H9 (cell line): Measurements from ENCODE around the gene MYO1E. TPM values are rescaled to one million over a fixed set of nuclear protein-coding genes. Genes with fewer than 3 reads are reported as not detected.

Source experiments
- DNase-seq: peaks from one replicate; pipeline ENCODE4 v3.0.0-alpha.2; 2017
- H2AFZ ChIP-seq: one replicate; pipeline ENCODE4 v1.6.1; 2013; ENCODE audit warnings: mild to moderate bottlenecking, low read length, control low read depth, moderate library complexity
- H2AK5ac ChIP-seq: 2 replicates; pipeline ENCODE4 v1.6.1; 2013; ENCODE audit warnings: low read length, control low read depth, mixed read lengths; ENCODE audit not compliant: insufficient read length
- H2BK120ac ChIP-seq: one replicate; pipeline ENCODE4 v1.6.1; 2013; ENCODE audit warnings: low read depth, mild to moderate bottlenecking, low read length, control low read depth, inconsistent platforms; ENCODE audit not compliant: poor library complexity, severe bottlenecking
- H2BK12ac ChIP-seq: 2 replicates; pipeline ENCODE4 v1.6.1; 2013; ENCODE audit warnings: low read length, control low read depth, mixed read lengths, low read depth; ENCODE audit not compliant: insufficient read length
- H2BK15ac ChIP-seq: 2 replicates; pipeline ENCODE4 v1.6.1; 2013; ENCODE audit warnings: low read depth, low read length, control low read depth
- H2BK20ac ChIP-seq: one replicate; pipeline ENCODE4 v1.6.1; 2013; ENCODE audit warnings: low read depth, mild to moderate bottlenecking, low read length, control low read depth, inconsistent platforms; ENCODE audit not compliant: poor library complexity, severe bottlenecking
- H2BK5ac ChIP-seq: 2 replicates; pipeline ENCODE4 v1.6.1; 2013; ENCODE audit warnings: low read length, control low read depth, mixed read lengths; ENCODE audit not compliant: insufficient read length
- H3K14ac ChIP-seq: 2 replicates; pipeline ENCODE4 v1.6.1; 2013; ENCODE audit warnings: low read length, control low read depth; ENCODE audit not compliant: insufficient read depth
- H3K18ac ChIP-seq: 2 replicates; pipeline ENCODE4 v1.6.1; 2013; ENCODE audit warnings: low read depth, mild to moderate bottlenecking, mixed read lengths, low read length, control low read depth; ENCODE audit not compliant: insufficient read length
- H3K23ac ChIP-seq: 2 replicates; pipeline ENCODE4 v1.6.1; 2013; ENCODE audit warnings: low read length, control low read depth, mixed read lengths, low read depth; ENCODE audit not compliant: insufficient read length
- H3K23me2 ChIP-seq: 2 replicates; pipeline ENCODE4 v1.6.1; 2013; ENCODE audit warnings: low read depth, mild to moderate bottlenecking, mixed read lengths, low read length, control low read depth; ENCODE audit not compliant: insufficient read length, poor library complexity, severe bottlenecking
- H3K27ac ChIP-seq: 2 replicates; pipeline ENCODE4 v1.5.1; 2013; ENCODE audit warnings: low read length, control low read depth, mixed read lengths, low read depth; ENCODE audit not compliant: insufficient read length
- H3K27me3 ChIP-seq: 2 replicates; pipeline ENCODE4 v1.6.1; 2013; ENCODE audit warnings: low read length, control low read depth, inconsistent platforms; ENCODE audit not compliant: insufficient read depth
- H3K4ac ChIP-seq: 2 replicates; pipeline ENCODE4 v1.6.1; 2013; ENCODE audit warnings: low read depth, mild to moderate bottlenecking, control low read depth, inconsistent platforms, low read length, moderate library complexity
- H3K4me1 ChIP-seq: 2 replicates; pipeline ENCODE4 v1.6.1; 2013; ENCODE audit warnings: low read length, control low read depth, inconsistent platforms; ENCODE audit not compliant: insufficient read depth
- H3K4me2 ChIP-seq: 2 replicates; pipeline ENCODE4 v1.6.1; 2013; ENCODE audit warnings: low read length, control low read depth, mixed read lengths; ENCODE audit not compliant: insufficient read length, insufficient read depth
- H3K56ac ChIP-seq: 2 replicates; pipeline ENCODE4 v1.6.1; 2013; ENCODE audit warnings: low read depth, mild to moderate bottlenecking, mixed read lengths, low read length, control low read depth; ENCODE audit not compliant: insufficient read length
- H3K79me1 ChIP-seq: 2 replicates; pipeline ENCODE4 v1.6.1; 2013; ENCODE audit warnings: low read depth, mild to moderate bottlenecking, moderate library complexity, low read length, control low read depth, inconsistent platforms; ENCODE audit not compliant: insufficient read depth, poor library complexity, severe bottlenecking
- H3K79me2 ChIP-seq: 2 replicates; pipeline ENCODE4 v1.6.1; 2013; ENCODE audit warnings: low read length, control low read depth, inconsistent platforms; ENCODE audit not compliant: insufficient read depth
- H3K9ac ChIP-seq: 2 replicates; pipeline ENCODE4 v1.6.1; 2013; ENCODE audit warnings: low read length, control low read depth, mixed read lengths; ENCODE audit not compliant: insufficient read length; ENCODE audit errors: extremely low read depth
- H3K9me3 ChIP-seq: one replicate; pipeline ENCODE4 v1.6.1; 2013; ENCODE audit warnings: low read depth, low read length, inconsistent platforms; ENCODE audit not compliant: control insufficient read depth
- H3T11ph ChIP-seq: one replicate; pipeline ENCODE4 v1.6.1; 2013; ENCODE audit warnings: mild to moderate bottlenecking, low read length, control low read depth, inconsistent platforms
- H4K20me1 ChIP-seq: one replicate; pipeline ENCODE4 v1.6.1; 2013; ENCODE audit not compliant: control insufficient read depth, insufficient read length, insufficient read depth
- H4K5ac ChIP-seq: 2 replicates; pipeline ENCODE4 v1.6.1; 2013; ENCODE audit warnings: low read depth, mild to moderate bottlenecking, mixed read lengths, low read length, control low read depth; ENCODE audit not compliant: insufficient read length
- H4K8ac ChIP-seq: replicated peaks from 2 replicates; pipeline ENCODE4 v1.6.1; 2013; ENCODE audit warnings: low read length, control low read depth, mixed read lengths, low read depth; ENCODE audit not compliant: insufficient read length
- H4K91ac ChIP-seq: 2 replicates; pipeline ENCODE4 v1.6.1; 2013; ENCODE audit warnings: low read depth, mild to moderate bottlenecking, moderate library complexity, mixed read lengths, low read length, control low read depth; ENCODE audit not compliant: insufficient read length
- H3K27ac Mint-ChIP-seq, 3 experiments: 2 replicates in 2 of 3; 3 replicates in 1 of 3; pipeline ENCODE4 v1.8.0; 2020 to 2021; ENCODE audit warnings: mixed read lengths in 3 of 3, mild to moderate bottlenecking in 1 of 3, moderate library complexity in 1 of 3
- H3K27me3 Mint-ChIP-seq: 2 replicates; pipeline ENCODE4 v1.8.0; 2021; ENCODE audit warnings: low read depth, mild to moderate bottlenecking, moderate library complexity, mixed read lengths
- H3K36me3 Mint-ChIP-seq, 3 experiments: 2 replicates in 2 of 3; 3 replicates in 1 of 3; pipeline ENCODE4 v1.8.0; 2020 to 2021; ENCODE audit warnings: low read depth in 3 of 3, mixed read lengths in 3 of 3; ENCODE audit not compliant: insufficient read depth in 1 of 3
- H3K4me1 Mint-ChIP-seq, 2 experiments: 2 replicates each; pipeline ENCODE4 v1.8.0; 2020; ENCODE audit warnings: mixed read lengths in 2 of 2
- H3K4me3 Mint-ChIP-seq, 2 experiments: 2 replicates in 1 of 2; 3 replicates in 1 of 2; pipeline ENCODE4 v1.8.0; 2020 to 2021; ENCODE audit warnings: mild to moderate bottlenecking in 2 of 2, mixed read lengths in 2 of 2, moderate library complexity in 1 of 2
- H3K9me3 Mint-ChIP-seq, 2 experiments: 2 replicates in 1 of 2; 3 replicates in 1 of 2; pipeline ENCODE4 v1.8.0; 2020; ENCODE audit warnings: mild to moderate bottlenecking in 2 of 2, mixed read lengths in 2 of 2, moderate library complexity in 1 of 2
- CTCF ChIP-seq: fragments of 200-600 bp; sonication (generic); conservative IDR thresholded peaks from 3 replicates; pipeline ENCODE4 v1.8.0; 2021; ENCODE audit warnings: antibody characterized with exemption, mild to moderate bottlenecking
- WGBS: extraction: QIAGEN DNeasy Blood & Tissue Kit; methylation state at CpG from one replicate; pipeline ENCODE4 v1.1.7; 2013; ENCODE audit warnings: missing lambda C conversion rate, low lambda C conversion rate, mixed read lengths; ENCODE audit not compliant: insufficient read length; ENCODE audit errors: extremely low coverage; 5-methylcytosine and 5-hydroxymethylcytosine counted together
- long read RNA-seq: library from polyadenylated mRNA; unstranded; transcript quantifications from one replicate; pipeline ENCODE4 v2.0.0, GENCODE V29; 2020
- total RNA-seq: library from RNA; stranded (reverse); gene quantifications from 2 replicates; pipeline ENCODE4 v1.2.1, GENCODE V29; 2021

MYO1E gene
- 235 and 249 TPM in 2 replicates for total RNA-seq
- long read RNA-seq, full-length matches to known transcripts, result 98 of 201 reads
- long read RNA-seq, partial matches to known transcripts, result 86 of 201 reads
- long read RNA-seq, other reads (novel, unspliced or antisense), result 17 of 201 reads

- H3K27ac Mint-ChIP-seq, result peak within 1 kb of the TSS; percentile 96 to 98 (median 98)
- H3K36me3 Mint-ChIP-seq, result peaks cover 2 to 17% (median 9%) of the 10 kb centered on the region in 3 experiments; a peak in 6 of 7 replicates
- H3K9me3 Mint-ChIP-seq, result peaks cover 2 to 3% of the 10 kb centered on the region in 2 experiments; a peak in 4 of 5 replicates
- Histone ChIP-seq H3K56ac (no peak within 1 kb of the TSS), H3T11ph (peak within 1 kb of the TSS; percentile 93), H2BK5ac (no peak within 1 kb of the TSS), H3K18ac (peak within 1 kb of the TSS; percentile 96), H3K4ac (peak within 1 kb of the TSS; percentile 4; the same call in 1 of the 2 replicates), H3K9ac (peak within 1 kb of the TSS; percentile 90), H3K4me1 (no peaks in the 10 kb centered on the region), H2BK15ac (no peak within 1 kb of the TSS), H2AK5ac (no peak within 1 kb of the TSS), H4K5ac (no peak within 1 kb of the TSS), H3K23ac (no peak within 1 kb of the TSS), H2AFZ (no peak within 1 kb of the TSS), H3K9me3 (no peaks in the 10 kb centered on the region), H3K79me1 (peaks cover 3% of the 10 kb centered on the region), H4K8ac (no peak within 1 kb of the TSS), H2BK20ac (no peak within 1 kb of the TSS), H3K79me2 (peaks cover 6% of the 10 kb centered on the region; the same call in 1 of the 2 replicates), H2BK12ac (no peak within 1 kb of the TSS), H3K27me3 (no peaks in the 10 kb centered on the region; the same call in 1 of the 2 replicates), H3K23me2 (peaks cover 15% of the 10 kb centered on the region), H4K20me1 (no peaks in the 10 kb centered on the region), H3K4me2 (peak within 1 kb of the TSS; percentile 82), H4K91ac (no peak within 1 kb of the TSS), H2BK120ac (peak within 1 kb of the TSS; percentile 78), H3K14ac (peak within 1 kb of the TSS; percentile 98), H3K27ac (peak within 1 kb of the TSS; percentile 66)
- peak within 1 kb of the TSS; percentile 88 to 94 for H3K4me3 Mint-ChIP-seq
- DNase-seq, result peak; percentile 95
- peaks cover 2% of the 10 kb centered on the region for H3K27me3 Mint-ChIP-seq
- H3K4me1 Mint-ChIP-seq, result peaks cover 18 to 31% of the 10 kb centered on the region in 2 experiments
- no peak for TF ChIP-seq CTCF
- no CpG with 5 or more reads among the region's 74 CpGs for WGBS
Observed at GRCh38 chr15:59372352-59373211, at the start of gene MYO1E. MYO1E (minus strand) TSS chr15:59372871; CDS start chr15:59372500, 371 bp downstream.
